Measurements from ENCODE around the gene CACNA1I.
"Not testable (repeated sequence)": the region's sequence is repeated elsewhere in the genome, so short reads cannot be mapped to it uniquely, and the experiment has no call there.

CACNA1I gene

GRCh38 chr22:39570665-39571064 lies at the start of gene CACNA1I:
Gene CACNA1I (plus strand): TSS chr22:39570753. CDS start chr22:39570753, 0 bp downstream.
- H3K27me3 Mint-ChIP-seq = peaks cover 15% of the 10 kb centered on the region
- no peak within 1 kb of the TSS for H3K4me3 Mint-ChIP-seq
- no peak within 1 kb of the TSS for H3K27ac Mint-ChIP-seq
- intact Hi-C loops (cut with micrococcal nuclease) = no loop called here
- H3K36me3 Mint-ChIP-seq (ENCODE audit: low read depth) = no peaks in the 10 kb centered on the region
- no peaks in the 10 kb centered on the region for H3K4me1 Mint-ChIP-seq (ENCODE audit: low read depth)
- H3K9me3 Mint-ChIP-seq = peaks cover 5% of the 10 kb centered on the region

GRCh38 chr22:39521106-39521885 lies 49.3 kb upstream of the CACNA1I start:
- Mint-ChIP-seq H3K4me1 (ENCODE audit: low read depth) (peaks cover 70% of the 10 kb centered on the region), H3K36me3 (ENCODE audit: low read depth) (peaks cover 86% of the 10 kb centered on the region), H3K4me3 (peak overlapping the region; percentile 94), H3K27ac (peak overlapping the region; percentile 100)
- H3K9me3 Mint-ChIP-seq, H3K27me3 Mint-ChIP-seq: not testable (repeated sequence)
- intact Hi-C loops (cut with micrococcal nuclease) = loop anchor here (10.0 kb wide), 2 partner anchors 206 to 346 kb away; partner anchors contain the start of gene RPL3

GRCh38 chr22:39522091-39522490 lies 48.5 kb upstream of the CACNA1I start:
- Mint-ChIP-seq H3K4me3 (peak overlapping the region; percentile 94), H3K27ac (peak overlapping the region; percentile 100), H3K36me3 (ENCODE audit: low read depth) (peaks cover 82% of the 10 kb centered on the region), H3K4me1 (ENCODE audit: low read depth) (peaks cover 73% of the 10 kb centered on the region)
- not testable (repeated sequence) for H3K9me3 Mint-ChIP-seq, H3K27me3 Mint-ChIP-seq
- intact Hi-C loops (cut with micrococcal nuclease) = loop anchor here (10.0 kb wide), 2 partner anchors 207 to 347 kb away; partner anchors contain the start of gene RPL3

GRCh38 chr22:39522567-39523300 lies 47.8 kb upstream of the CACNA1I start:
- H3K9me3 Mint-ChIP-seq = no peaks in the 10 kb centered on the region
- intact Hi-C loops (cut with micrococcal nuclease) = loop anchor here (10.0 kb wide), 2 partner anchors 208 to 348 kb away; partner anchors contain the start of gene RPL3
- peak overlapping the region; percentile 94 for H3K4me3 Mint-ChIP-seq
- H3K27me3 Mint-ChIP-seq = no peaks in the 10 kb centered on the region
- peaks cover 73% of the 10 kb centered on the region for H3K4me1 Mint-ChIP-seq (ENCODE audit: low read depth)
- H3K27ac Mint-ChIP-seq = peak overlapping the region; percentile 100
- H3K36me3 Mint-ChIP-seq (ENCODE audit: low read depth) = peaks cover 82% of the 10 kb centered on the region

GRCh38 chr22:39524089-39524752 lies 46.3 kb upstream of the CACNA1I start:
- H3K36me3 Mint-ChIP-seq (ENCODE audit: low read depth) = peaks cover 96% of the 10 kb centered on the region
- peaks cover 77% of the 10 kb centered on the region for H3K4me1 Mint-ChIP-seq (ENCODE audit: low read depth)
- H3K4me3 Mint-ChIP-seq = peak overlapping the region; percentile 13
- H3K27ac Mint-ChIP-seq = peak overlapping the region; percentile 100
- H3K27me3 Mint-ChIP-seq = no peaks in the 10 kb centered on the region
- intact Hi-C loops (cut with micrococcal nuclease) = loop anchor here (10.0 kb wide), 2 partner anchors 209 to 349 kb away; partner anchors contain the start of gene RPL3
- H3K9me3 Mint-ChIP-seq = no peaks in the 10 kb centered on the region

- intact Hi-C loops (cut with micrococcal nuclease) = loop anchor here (5.0 to 10.0 kb wide), 3 partner anchors 210 to 692 kb away; partner anchors contain the start of gene RPL3
- peaks cover 97% of the 10 kb centered on the region for H3K36me3 Mint-ChIP-seq (ENCODE audit: low read depth)
- no peak overlapping the region for H3K4me3 Mint-ChIP-seq
- peak overlapping the region; percentile 100 for H3K27ac Mint-ChIP-seq
- no peaks in the 10 kb centered on the region for H3K9me3 Mint-ChIP-seq
- no peaks in the 10 kb centered on the region for H3K27me3 Mint-ChIP-seq
- H3K4me1 Mint-ChIP-seq (ENCODE audit: low read depth) = peaks cover 84% of the 10 kb centered on the region
Observed at GRCh38 chr22:39524753-39525657, 45.5 kb upstream of the CACNA1I start.

- peak overlapping the region; percentile 100 for H3K27ac Mint-ChIP-seq
- peaks cover 97% of the 10 kb centered on the region for H3K36me3 Mint-ChIP-seq (ENCODE audit: low read depth)
- H3K4me1 Mint-ChIP-seq (ENCODE audit: low read depth) = peaks cover 90% of the 10 kb centered on the region
- intact Hi-C loops (cut with micrococcal nuclease) = loop anchor here (5.0 to 10.0 kb wide), 3 partner anchors 211 to 692 kb away; partner anchors contain the start of gene RPL3
- H3K9me3 Mint-ChIP-seq = no peaks in the 10 kb centered on the region
- no peak overlapping the region for H3K4me3 Mint-ChIP-seq
- H3K27me3 Mint-ChIP-seq = no peaks in the 10 kb centered on the region
Observed at GRCh38 chr22:39525658-39525975, 44.9 kb upstream of the CACNA1I start.

GRCh38 chr22:39526736-39527171 lies 43.8 kb upstream of the CACNA1I start:
- Mint-ChIP-seq H3K4me1 (ENCODE audit: low read depth) (peaks cover 98% of the 10 kb centered on the region), H3K4me3 (no peak overlapping the region), H3K27ac (peak overlapping the region; percentile 100), H3K27me3 (no peaks in the 10 kb centered on the region), H3K9me3 (no peaks in the 10 kb centered on the region), H3K36me3 (ENCODE audit: low read depth) (peaks cover 97% of the 10 kb centered on the region)
- intact Hi-C loops (cut with micrococcal nuclease) = loop anchor here (5.0 to 10.0 kb wide), 3 partner anchors 212 to 691 kb away; partner anchors contain the start of gene RPL3

- Mint-ChIP-seq H3K4me3 (no peak overlapping the region), H3K4me1 (ENCODE audit: low read depth) (peaks cover 94% of the 10 kb centered on the region), H3K27me3 (no peaks in the 10 kb centered on the region), H3K27ac (peak overlapping the region; percentile 100), H3K9me3 (no peaks in the 10 kb centered on the region), H3K36me3 (ENCODE audit: low read depth) (peaks cover 97% of the 10 kb centered on the region)
- intact Hi-C loops (cut with micrococcal nuclease) = loop anchor here (5.0 to 10.0 kb wide), 3 partner anchors 213 to 690 kb away; partner anchors contain the start of gene RPL3
Observed at GRCh38 chr22:39527481-39527961, 43.0 kb upstream of the CACNA1I start.

- intact Hi-C loops (cut with micrococcal nuclease) = loop anchor here (5.0 to 10.0 kb wide), 3 partner anchors 213 to 689 kb away; partner anchors contain the start of gene RPL3
- H3K9me3 Mint-ChIP-seq = no peaks in the 10 kb centered on the region
- no peaks in the 10 kb centered on the region for H3K27me3 Mint-ChIP-seq
- no peak overlapping the region for H3K27ac Mint-ChIP-seq
- H3K4me1 Mint-ChIP-seq (ENCODE audit: low read depth) = peaks cover 88% of the 10 kb centered on the region
- no peak overlapping the region for H3K4me3 Mint-ChIP-seq
- H3K36me3 Mint-ChIP-seq (ENCODE audit: low read depth) = peaks cover 93% of the 10 kb centered on the region
Observed at GRCh38 chr22:39528080-39528661, 42.4 kb upstream of the CACNA1I start.

GRCh38 chr22:39528681-39529486 lies 41.7 kb upstream of the CACNA1I start:
- intact Hi-C loops (cut with micrococcal nuclease) = loop anchor here (1.0 to 10.0 kb wide), 4 partner anchors 36 to 688 kb away; partner anchors contain the start of gene RPL3
- H3K9me3 Mint-ChIP-seq = no peaks in the 10 kb centered on the region
- no peaks in the 10 kb centered on the region for H3K27me3 Mint-ChIP-seq
- H3K4me1 Mint-ChIP-seq (ENCODE audit: low read depth) = peaks cover 82% of the 10 kb centered on the region
- H3K36me3 Mint-ChIP-seq (ENCODE audit: low read depth) = peaks cover 86% of the 10 kb centered on the region
- peak overlapping the region; percentile 95 for H3K27ac Mint-ChIP-seq
- H3K4me3 Mint-ChIP-seq = peak overlapping the region; percentile 61

GRCh38 chr22:39529487-39529851 lies 41.1 kb upstream of the CACNA1I start:
- Mint-ChIP-seq H3K27me3 (no peaks in the 10 kb centered on the region), H3K4me1 (ENCODE audit: low read depth) (peaks cover 82% of the 10 kb centered on the region), H3K9me3 (no peaks in the 10 kb centered on the region), H3K27ac (peak overlapping the region; percentile 95), H3K4me3 (peak overlapping the region; percentile 61), H3K36me3 (ENCODE audit: low read depth) (peaks cover 80% of the 10 kb centered on the region)
- intact Hi-C loops (cut with micrococcal nuclease) = loop anchor here (1.0 to 10.0 kb wide), 4 partner anchors 36 to 688 kb away; partner anchors contain the start of gene RPL3

Measured in dendritic cell treated with granulocyte-macrophage colony-stimulating factor and Interleukin-4, amounts not matched to agents 40 ng/mL and 50 ng/mL, for 4 days (primary cell).